Measurements from ENCODE around the gene WDR70.

Gene WDR70

DNA sequence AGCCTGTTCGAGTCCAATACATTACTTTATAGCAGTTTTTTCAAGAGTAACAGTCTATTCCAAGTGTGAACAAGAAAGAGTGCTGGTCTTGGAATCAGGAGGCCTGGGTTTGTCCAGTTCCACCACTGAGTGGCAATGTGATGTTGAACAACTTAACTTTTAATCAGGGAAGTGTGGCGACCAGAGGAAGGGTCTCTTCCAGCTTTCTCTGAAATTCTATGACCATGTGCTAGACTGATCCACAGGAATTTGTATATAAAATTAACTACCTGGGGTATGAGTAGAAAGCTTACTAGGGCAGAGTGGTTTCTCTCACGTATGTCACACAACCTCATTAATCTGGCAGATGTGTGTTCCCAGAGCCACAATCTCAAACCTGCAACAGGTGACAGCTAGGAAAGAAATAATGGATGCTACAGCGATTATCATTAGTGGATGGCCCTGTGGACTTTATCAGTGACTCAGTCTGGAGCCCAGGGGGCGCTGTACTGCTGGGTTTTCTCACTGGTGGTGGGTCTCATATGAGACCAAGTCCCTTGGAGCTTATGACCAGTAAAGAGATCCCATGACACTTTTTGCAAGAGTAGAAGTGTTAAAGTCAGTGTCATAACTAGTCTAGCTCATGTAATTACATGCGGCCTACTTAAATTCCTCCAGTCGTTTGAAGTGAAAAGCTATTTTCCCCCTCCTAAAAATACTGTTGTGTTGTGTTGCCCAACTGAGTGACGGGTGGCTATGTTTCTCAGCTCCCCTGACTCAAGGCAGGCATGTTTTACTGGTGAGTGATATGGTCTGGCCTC, 344.2 kb downstream of the WDR70 start:
- peak; percentile 24 for DNase-seq (ENCODE audit: low spot score)

- DNase-seq (ENCODE audit: low spot score), result peak; percentile 50
Measured at GRCh38 chr5:37724395-37725125, 345.4 kb downstream of the WDR70 start.

GRCh38 chr5:37725185-37725584, 346.1 kb downstream of the WDR70 start:
- DNase-seq (ENCODE audit: low spot score), result no peak

DNA sequence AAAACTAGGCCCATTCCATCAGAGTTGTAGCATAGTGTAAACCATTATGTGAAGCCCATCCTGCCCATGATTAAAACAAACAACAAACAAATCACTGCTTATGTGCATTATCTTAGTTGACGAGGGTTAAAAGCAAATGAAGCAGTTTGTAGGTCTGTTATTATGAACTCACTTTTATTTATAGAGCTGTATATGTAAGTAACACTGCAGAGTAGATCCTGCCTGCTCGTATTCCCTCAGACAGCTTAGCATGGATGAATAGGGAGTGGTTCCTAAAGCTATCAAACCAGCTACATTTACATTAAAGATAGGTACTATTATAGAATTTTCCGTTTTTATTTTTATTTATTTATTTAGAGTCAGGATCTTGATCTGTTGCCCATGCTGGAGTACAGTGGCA, 348.1 kb downstream of the WDR70 start:
- DNase-seq (ENCODE audit: low spot score), result no peak

- DNase-seq (ENCODE audit: low spot score), result no peak
Measured at GRCh38 chr5:37730896-37731455, 351.9 kb downstream of the WDR70 start.

DNA sequence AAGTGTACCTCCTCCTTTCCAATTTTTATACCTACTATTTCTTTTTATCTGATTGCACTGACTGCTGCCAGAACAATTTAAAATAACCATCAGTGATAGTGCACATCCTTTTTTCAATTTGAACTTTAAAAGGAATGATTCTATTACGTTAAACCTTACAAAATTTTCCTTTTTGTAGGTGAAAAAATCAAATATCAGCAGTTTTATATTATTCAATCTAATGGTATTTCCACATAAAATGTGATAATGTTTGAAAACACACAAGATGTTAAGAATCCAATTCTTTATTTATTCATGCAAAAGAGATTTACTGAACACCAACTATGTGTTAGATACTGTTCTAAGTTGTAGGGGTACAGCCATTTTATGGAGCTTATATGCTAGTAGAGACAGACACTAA, 355.0 kb downstream of the WDR70 start:
- no peak for DNase-seq (ENCODE audit: low spot score)

DNA sequence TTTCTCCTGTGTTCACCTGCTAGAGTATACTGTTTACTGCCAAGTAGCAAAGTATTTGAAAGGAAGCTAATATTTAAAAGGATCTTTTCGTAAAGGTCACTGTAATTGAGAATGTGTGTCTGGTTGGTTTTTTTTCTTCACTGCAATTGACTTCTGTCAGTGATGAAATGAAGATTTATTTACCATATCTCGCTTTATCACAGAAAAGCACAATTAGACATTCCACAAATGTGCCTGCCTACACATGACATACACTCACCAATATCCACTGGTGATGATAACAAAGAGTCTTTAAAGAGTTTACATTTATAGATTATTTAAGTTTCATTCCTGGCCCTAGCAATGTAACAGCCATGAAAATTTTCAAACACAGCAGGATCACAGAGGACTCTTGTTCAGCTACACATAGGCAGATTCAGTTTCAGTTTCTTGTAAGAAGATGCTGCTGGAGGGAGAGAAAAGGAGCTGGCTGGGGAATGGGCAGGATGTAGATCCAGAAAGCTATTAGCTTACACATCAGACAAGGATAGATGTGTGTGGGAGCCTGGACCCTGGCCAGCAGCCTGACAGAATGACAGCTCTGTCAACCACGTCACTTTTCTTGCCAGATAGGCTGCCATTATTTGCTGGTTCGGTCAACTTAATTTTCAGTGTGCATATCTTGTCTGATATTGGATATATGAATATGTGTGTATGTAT, 356.7 kb downstream of the WDR70 start:
- DNase-seq (ENCODE audit: low spot score), result no peak

DNA sequence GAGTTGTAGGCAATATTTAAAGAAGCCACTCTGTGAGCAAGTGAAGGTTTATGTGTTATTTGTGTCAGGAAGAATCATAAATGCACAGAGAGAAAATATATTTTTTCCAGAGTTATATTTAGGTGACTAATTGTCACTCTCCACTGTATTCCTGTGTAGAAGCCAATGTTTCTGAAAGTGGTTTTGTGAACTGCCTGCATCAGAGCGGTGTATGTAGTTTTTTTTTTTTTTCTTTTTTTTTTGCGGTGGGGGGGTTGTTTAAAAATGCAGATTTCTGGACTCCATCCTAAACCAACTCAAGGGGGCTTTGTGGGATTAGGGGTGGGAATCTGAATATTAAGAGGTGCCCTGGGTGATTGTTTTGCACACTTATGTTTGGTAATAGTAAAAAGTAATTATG, 357.3 kb downstream of the WDR70 start:
- no peak for DNase-seq (ENCODE audit: low spot score)

DNA sequence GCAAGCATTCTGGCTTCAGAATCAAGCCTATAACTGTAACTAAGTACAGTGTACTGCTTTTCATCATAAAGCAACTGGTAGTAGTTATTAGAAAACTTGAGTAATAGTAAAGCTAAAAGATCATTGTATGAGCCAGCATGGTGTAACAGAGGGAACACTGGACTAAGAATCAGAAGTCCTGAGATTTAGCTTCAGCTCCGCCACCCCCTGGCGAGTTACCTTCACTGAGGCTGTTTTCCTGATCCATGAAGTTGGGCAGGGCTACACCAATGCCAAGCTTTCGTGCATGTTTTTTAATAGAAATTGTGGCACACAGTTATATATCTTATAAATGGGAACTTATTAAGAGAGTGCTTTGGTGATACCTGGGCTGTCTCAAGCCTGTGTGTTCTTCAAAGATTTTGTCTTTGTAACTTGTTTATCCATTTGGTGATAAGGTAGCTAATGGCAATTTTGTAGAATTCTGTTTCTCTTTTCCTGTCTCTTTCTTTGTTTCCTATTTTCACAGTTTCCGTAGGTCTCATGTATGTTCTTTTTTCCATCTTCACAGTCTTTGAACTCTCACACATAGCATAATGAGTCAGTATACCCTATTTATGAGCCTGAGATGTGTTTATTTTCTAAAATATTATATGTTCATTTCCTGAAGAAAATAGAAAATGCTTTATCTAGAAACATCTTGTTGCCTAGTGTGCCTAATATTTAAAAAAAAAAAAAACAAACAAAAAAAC, 358.4 kb downstream of the WDR70 start:
- no peak for DNase-seq (ENCODE audit: low spot score)

DNA sequence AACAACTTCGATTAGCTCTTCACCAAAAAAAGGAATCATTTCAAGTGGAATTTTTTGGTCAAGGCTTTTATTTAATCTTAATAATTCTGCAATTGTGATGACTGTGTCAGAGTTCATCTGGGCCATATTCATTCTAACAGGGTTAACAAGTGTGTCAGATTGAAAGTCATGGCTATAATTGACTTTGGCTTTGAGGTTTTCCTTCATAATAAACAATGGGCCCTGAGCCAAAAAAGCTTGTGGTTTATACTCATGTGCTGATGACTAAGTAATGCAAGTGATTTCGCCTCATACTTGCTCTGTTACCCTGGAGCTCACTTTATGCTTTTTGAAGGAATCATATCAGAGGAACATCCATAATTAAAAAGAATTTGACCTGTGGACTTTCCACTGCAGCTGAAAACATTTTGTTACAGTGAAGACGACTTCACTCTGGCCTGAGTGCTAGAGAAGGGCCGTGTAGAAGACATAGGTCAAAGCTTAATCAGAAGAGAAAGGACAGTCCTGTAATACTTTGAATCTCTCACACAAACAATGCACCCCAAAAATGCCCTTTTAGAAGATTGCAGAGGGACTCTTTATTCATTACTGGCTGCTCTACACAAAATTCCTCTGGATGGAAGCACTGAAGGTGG, 359.1 kb downstream of the WDR70 start:
- DNase-seq (ENCODE audit: low spot score), result peak; percentile 52

DNA sequence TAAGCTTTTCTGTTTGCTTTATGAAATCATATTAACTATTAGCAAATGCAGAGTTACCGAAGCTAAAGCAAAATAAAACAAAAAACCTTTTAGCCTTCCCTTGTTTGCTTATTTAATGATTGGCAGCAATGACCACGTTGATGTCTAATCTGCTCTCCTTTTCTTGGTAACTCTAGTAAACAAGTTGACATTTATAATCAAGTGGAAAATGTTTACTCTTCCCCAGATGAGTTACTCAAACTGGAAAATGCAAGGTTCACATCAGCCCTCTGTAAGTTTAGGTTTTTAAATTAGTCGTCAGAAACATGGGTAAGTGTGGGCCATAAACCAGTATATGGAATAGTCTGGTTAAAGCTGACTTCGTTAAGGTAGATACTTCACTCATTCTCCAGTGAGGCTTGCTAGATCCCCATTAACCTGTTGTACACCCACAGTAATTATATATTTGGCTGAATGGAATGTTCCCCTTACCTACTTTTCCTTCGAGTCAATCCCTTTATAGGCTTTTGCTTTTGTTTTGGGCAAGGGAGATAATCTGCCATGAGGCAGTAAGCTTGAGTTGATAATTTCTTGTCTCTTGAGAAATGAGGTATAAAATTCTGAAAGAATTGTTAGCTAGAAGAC, 359.9 kb downstream of the WDR70 start:
- no peak for DNase-seq (ENCODE audit: low spot score)

DNA sequence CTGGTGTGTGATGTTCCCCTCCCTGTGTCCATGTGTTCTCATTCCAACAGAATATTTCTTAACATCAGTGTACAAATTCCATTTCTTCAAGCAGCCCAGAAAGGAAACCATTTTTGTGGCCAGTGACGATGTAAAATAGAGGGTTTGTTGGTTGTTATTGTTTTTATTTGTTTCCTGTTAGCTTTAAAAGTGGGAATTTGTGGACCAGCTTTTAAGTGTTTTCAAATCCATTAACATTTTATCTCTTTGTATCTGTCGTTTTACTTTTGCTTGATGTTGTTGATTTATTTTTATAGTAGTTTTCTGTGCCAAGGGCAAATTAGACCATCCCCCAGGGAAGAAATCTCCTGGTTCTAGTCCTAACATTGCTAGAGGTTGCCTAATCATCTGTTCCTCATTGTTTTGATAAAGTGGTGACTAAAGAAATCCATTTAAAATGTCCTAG, 360.7 kb downstream of the WDR70 start:
- DNase-seq (ENCODE audit: low spot score), result peak; percentile 50

- peak; percentile 60 for DNase-seq (ENCODE audit: low spot score)
Measured at GRCh38 chr5:37740331-37741066, 361.4 kb downstream of the WDR70 start.

DNA sequence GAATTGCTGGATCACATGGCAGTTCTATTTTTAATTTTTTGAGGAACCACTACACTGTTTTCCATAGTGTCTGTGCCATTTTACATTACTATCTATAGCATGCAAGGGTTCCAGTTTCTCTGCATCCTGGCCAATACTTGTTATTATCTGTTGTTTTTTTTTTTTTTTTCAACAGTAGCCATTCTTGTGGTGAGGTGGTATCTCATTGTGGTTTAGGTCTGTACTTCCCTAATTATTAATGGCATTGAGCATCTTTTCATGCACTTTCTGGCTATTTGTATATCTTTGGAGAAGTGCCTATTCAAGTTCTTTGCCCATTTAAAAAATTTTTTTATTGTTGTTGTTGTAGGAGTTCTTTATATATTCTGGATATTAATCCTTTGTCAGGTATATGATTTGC, 363.0 kb downstream of the WDR70 start:
- no peak for DNase-seq (ENCODE audit: low spot score)

DNA sequence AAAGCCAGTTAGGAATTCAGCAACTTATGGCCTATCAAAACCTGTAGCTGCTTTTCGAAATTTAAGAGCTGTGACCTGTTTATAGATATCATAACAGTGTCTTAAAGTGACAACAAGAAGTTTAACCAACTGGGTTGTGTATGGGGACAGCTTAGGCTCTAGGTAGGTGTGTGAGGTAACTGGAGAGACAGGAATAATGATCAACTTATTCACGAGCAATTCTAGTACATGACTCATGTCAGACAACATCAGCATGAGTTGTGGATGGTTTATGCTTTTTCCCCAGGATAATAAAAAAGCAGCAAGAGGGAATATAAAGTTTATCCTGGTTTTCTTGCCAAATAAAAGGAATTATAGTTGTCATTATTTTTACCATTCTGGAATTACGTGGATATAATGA, 372.1 kb downstream of the WDR70 start:
- DNase-seq (ENCODE audit: low spot score), result no peak

DNA sequence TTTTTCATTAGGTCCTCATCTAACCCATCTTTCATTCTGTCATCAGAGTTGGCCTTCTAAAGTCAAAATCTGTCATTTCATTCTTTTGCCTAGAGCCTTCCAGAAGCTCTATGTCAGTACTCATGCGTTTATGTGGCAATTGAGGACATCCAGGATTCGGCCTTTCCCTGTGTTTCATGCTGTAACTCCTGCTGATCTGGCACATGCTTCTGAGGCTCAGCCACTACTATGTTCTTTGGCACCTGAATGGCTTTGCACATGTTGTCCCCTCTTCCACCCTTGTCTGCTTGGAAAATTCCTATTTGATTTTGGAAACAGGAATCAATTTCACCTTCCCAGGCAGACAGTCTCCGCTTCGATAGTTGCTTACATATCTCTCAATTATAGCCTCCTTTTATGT, 375.9 kb downstream of the WDR70 start:
- no peak for DNase-seq (ENCODE audit: low spot score)

DNA sequence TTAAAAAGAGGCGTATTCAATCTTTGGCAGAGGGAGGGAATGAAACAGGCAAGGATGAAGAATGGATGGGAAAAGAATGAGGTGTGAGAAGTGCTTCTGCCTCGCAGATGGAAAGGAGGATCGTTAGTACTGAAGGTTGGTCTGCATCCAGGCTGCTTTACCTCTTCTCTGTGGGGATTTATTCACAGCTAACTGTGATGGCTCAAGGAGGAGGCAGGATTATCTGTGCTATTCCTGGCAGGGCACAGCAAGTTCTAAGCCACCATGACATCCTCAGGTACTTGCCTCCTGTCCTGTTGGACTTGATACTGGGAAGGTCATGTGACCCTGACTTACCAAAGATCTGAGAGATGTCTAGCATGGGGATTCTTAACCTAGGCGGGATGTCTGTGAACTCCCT, 376.5 kb downstream of the WDR70 start:
- no peak for DNase-seq (ENCODE audit: low spot score)

DNA sequence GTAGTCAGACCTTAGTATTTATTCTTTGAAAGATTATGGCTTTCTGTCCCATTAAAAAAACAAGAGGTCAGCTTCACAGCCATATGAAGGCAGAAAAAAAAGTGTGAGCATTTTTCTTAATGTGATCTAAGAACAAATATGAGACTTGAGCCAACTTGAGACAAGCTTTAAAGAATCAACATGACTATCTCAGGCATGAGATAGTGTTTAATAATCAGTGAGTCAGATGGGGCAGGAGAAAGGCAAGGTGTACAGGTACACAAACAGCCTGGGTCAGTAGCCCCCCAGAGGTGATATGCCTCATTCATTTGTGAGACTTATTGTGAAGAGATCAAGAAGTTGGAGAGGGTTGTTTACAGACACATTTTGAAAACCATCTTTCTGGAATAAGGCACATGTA, 377.1 kb downstream of the WDR70 start:
- no peak for DNase-seq (ENCODE audit: low spot score)

GRCh38 chr5:37757980-37758582, 379.0 kb downstream of the WDR70 start:
- DNase-seq (ENCODE audit: low spot score), result no peak

- no peak for DNase-seq (ENCODE audit: low spot score)
Measured at GRCh38 chr5:37767251-37767650, 388.1 kb downstream of the WDR70 start.

Data from AG20443 (cell line).